ENCODE data around the gene RNF34. TPM values are rescaled to one million over a fixed set of nuclear protein-coding genes. Genes with fewer than 3 reads are reported as not detected.

Gene RNF34
- total RNA-seq, 1 experiment from 2014 or later: 54.1 TPM

- Mint-ChIP-seq H3K27ac (ENCODE audit: unreplicated experiment) (no peak overlapping the region), H3K27me3 (ENCODE audit: insufficient read depth, unreplicated experiment) (no peaks in the 10 kb centered on the region), H3K9me3 (ENCODE audit: unreplicated experiment) (no peaks in the 10 kb centered on the region), H3K4me1 (ENCODE audit: low read depth, unreplicated experiment) (peaks cover 2% of the 10 kb centered on the region), H3K4me3 (ENCODE audit: unreplicated experiment) (no peak overlapping the region), H3K36me3 (ENCODE audit: insufficient read depth, unreplicated experiment) (peaks cover 20% of the 10 kb centered on the region)
- BruUV-seq (replicated peaks): no TSS peak
- DNase-seq: no peak
- Histone ChIP-seq H3K27me3 (replicated peaks; ENCODE audit: control insufficient read depth, insufficient read depth, low read length) (no peaks in the 10 kb centered on the region), H3K9me3 (no peaks in the 10 kb centered on the region), H3K4me3 (ENCODE audit: low read depth, low read length) (no peak overlapping the region), H3K36me3 (ENCODE audit: control insufficient read depth, insufficient read depth, low read length) (no peaks in the 10 kb centered on the region), H3K4me1 (no peaks in the 10 kb centered on the region)
- ChIA-PET POLR2A (no interaction called here), CTCF (interaction anchor here (0.5 to 1.0 kb wide), 3 partner anchors 21 to 222 kb away, joined by 3 to 5 read pairs (median 3); partner anchors contain the start of gene MORN3)
- intact Hi-C loops (cut with micrococcal nuclease; ENCODE audit: unreplicated experiment): no loop called here
- no peak for TF ChIP-seq CTCF (IDR thresholded peaks at IDR 0.05; ENCODE audit: insufficient read depth in 1 of 2, low read depth in 1 of 2, low read length in 1 of 2, severe bottlenecking in 1 of 2, unreplicated experiment in 1 of 2)
Measured at GRCh38 chr12:121446750-121447149, 46.8 kb downstream of the RNF34 start.

GRCh38 chr12:121448771-121449315, 48.9 kb downstream of the RNF34 start:
- Mint-ChIP-seq H3K4me3 (ENCODE audit: unreplicated experiment) (no peak overlapping the region), H3K27ac (ENCODE audit: unreplicated experiment) (no peak overlapping the region), H3K27me3 (ENCODE audit: insufficient read depth, unreplicated experiment) (no peaks in the 10 kb centered on the region), H3K4me1 (ENCODE audit: low read depth, unreplicated experiment) (peaks cover 7% of the 10 kb centered on the region), H3K9me3 (ENCODE audit: unreplicated experiment) (no peaks in the 10 kb centered on the region), H3K36me3 (ENCODE audit: insufficient read depth, unreplicated experiment) (peaks cover 13% of the 10 kb centered on the region)
- Histone ChIP-seq H3K4me1 (peaks cover 6% of the 10 kb centered on the region; the same call in 1 of the 2 replicates), H3K36me3 (ENCODE audit: control insufficient read depth, insufficient read depth, low read length) (no peaks in the 10 kb centered on the region), H3K9me3 (no peaks in the 10 kb centered on the region), H3K27me3 (replicated peaks; ENCODE audit: control insufficient read depth, insufficient read depth, low read length) (no peaks in the 10 kb centered on the region), H3K4me3 (ENCODE audit: low read depth, low read length) (no peak overlapping the region)
- ChIA-PET CTCF (interaction anchor here (0.6 kb wide), 1 partner anchor 233 kb away, joined by 5 read pairs; no protein-coding TSS in a partner anchor), POLR2A (interaction anchor here (0.6 to 1.0 kb wide), 2 partner anchors 48 to 348 kb away, joined by 5 to 6 read pairs; no protein-coding TSS in a partner anchor)
- DNase-seq: no peak
- TF ChIP-seq CTCF (IDR thresholded peaks at IDR 0.05; ENCODE audit: insufficient read depth in 1 of 2, low read depth in 1 of 2, low read length in 1 of 2, severe bottlenecking in 1 of 2, unreplicated experiment in 1 of 2): no peak
- intact Hi-C loops (cut with micrococcal nuclease; ENCODE audit: unreplicated experiment): no loop called here
- no TSS peak for BruUV-seq (replicated peaks)

- H3K4me3 ChIP-seq (ENCODE audit: low read depth, low read length): no peak overlapping the region
- Mint-ChIP-seq H3K4me3 (ENCODE audit: unreplicated experiment) (no peak overlapping the region), H3K9me3 (ENCODE audit: unreplicated experiment) (no peaks in the 10 kb centered on the region), H3K4me1 (ENCODE audit: low read depth, unreplicated experiment) (peaks cover 7% of the 10 kb centered on the region), H3K27ac (ENCODE audit: unreplicated experiment) (no peak overlapping the region), H3K27me3 (ENCODE audit: insufficient read depth, unreplicated experiment) (no peaks in the 10 kb centered on the region), H3K36me3 (ENCODE audit: insufficient read depth, unreplicated experiment) (peaks cover 9% of the 10 kb centered on the region)
- no peak for TF ChIP-seq CTCF (IDR thresholded peaks at IDR 0.05; ENCODE audit: insufficient read depth in 1 of 2, low read depth in 1 of 2, low read length in 1 of 2, severe bottlenecking in 1 of 2, unreplicated experiment in 1 of 2)
- peaks cover 6% of the 10 kb centered on the region; the same call in 1 of the 2 replicates for H3K4me1 ChIP-seq
- intact Hi-C loops (cut with micrococcal nuclease; ENCODE audit: unreplicated experiment): no loop called here
- no TSS peak for BruUV-seq (replicated peaks)
- ChIA-PET POLR2A (no interaction called here), CTCF (no interaction called here)
- H3K36me3 ChIP-seq (ENCODE audit: control insufficient read depth, insufficient read depth, low read length): no peaks in the 10 kb centered on the region
- no peak for DNase-seq
- H3K27me3 ChIP-seq (replicated peaks; ENCODE audit: control insufficient read depth, insufficient read depth, low read length): no peaks in the 10 kb centered on the region
- H3K9me3 ChIP-seq: no peaks in the 10 kb centered on the region
Measured at GRCh38 chr12:121451961-121452339, 52.0 kb downstream of the RNF34 start.
